SIG-M5 treated with dmso at 0.1 percent for 504 hours (cell line): ENCODE data around the gene SP100.
A peak's percentile ranks its signal among the peaks of the same experiment; 100 is the strongest.

Experiments used
- DNase-seq: peaks from one replicate; lab custom pipeline; 2025; ENCODE audit not compliant: unreplicated experiment; lab: John Stamatoyannopoulos, UW

SP100 gene

DNA sequence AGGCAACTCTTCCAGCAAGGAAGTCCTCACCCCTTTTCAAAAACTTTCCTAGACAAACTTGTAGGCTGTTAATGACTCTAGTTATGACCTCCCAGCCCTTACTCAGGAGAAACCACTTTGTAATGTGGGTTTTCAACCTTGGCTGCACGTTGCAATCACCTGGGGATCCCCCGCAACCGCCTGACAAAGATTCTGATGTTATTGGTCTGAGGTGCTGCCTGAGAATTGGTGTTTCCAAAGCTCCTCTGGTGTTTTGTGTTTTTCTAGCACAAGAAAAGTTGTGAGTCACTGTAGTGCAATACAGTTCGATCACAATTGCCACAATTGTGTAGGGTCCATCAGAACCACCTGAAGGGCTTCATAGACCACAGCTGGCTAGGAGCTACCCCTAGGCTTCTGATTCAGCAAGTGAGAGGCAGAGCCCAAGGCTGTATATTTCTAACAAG is 121.6 kb downstream of the SP100 start:
- DNase-seq = no peak

DNA sequence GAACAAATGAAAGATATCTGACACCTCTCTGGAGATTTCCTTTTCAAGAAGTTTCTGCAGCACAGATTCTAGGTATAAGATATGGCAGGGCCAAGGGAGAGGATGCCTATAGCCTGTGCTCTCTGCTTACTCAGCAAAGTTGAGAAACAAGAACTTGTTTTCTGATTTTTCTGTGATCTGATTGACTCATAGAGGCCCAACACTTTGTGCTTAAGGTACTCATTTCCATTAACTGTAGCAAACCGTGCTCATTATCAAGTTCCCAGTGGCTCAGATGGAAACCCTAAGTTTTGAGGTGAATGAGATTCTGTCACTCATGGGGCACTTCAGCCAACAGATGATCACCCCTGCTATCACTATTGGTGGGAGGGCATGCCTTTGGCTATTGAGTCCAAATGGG is 124.3 kb downstream of the SP100 start:
- DNase-seq = no peak

DNA sequence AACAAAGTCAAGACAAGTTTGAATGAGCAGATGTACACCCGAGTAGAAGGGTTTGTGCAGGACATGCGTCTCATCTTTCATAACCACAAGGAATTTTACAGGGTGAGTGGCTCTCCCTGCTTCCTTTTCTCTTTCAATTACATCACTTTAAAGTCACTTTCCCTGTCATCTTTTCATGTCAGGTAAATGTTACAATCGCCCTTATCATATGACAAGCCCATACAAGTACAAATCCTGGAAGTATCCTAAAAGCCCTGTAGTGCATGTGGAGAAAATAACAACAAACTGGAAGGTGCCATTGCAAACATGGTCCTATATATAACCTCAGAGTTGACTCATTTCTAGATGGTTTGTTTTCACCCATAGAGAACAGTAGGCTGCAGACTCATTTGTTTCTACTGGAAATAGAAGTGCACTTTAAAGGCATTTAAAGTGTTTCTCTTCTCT is 126.0 kb downstream of the SP100 start:
- DNase-seq = no peak

DNA sequence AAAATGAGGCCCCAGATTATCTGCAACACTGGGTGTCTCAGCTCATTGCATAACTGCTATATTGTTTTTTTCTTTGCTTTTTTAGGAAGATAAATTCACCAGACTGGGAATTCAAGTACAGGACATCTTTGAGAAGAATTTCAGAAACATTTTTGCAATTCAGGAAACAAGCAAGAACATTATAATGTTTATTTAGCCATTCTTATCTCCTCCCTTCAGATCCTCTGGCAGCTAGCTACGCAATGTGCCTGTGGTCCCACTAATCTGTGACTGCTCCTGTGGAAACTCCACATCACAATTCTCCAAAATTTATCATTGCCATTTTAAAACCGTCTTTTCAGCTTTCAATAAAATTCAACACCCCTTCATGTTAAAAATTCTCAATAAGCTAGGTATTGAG is 126.8 kb downstream of the SP100 start:
- DNase-seq = no peak

DNA sequence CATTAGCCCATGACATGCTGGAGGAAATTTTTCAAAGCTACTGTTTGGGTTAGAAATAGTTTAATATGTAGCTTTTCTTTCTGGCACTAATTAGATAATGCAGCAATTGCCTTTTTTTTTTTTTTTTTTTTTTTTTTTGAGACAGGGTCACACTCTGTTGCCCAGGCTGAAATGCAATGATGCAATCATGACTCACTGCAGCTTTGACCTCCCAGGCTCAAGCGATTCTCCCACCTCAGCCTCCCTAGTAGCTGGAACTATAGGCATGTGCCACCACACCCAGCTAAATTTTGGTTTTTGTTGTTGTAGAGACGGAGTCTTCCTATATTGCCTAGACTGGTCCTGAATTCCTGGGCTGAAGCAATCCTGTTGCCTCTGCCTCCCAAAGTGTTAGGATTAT is 136.2 kb downstream of the SP100 start:
- DNase-seq = no peak

DNA sequence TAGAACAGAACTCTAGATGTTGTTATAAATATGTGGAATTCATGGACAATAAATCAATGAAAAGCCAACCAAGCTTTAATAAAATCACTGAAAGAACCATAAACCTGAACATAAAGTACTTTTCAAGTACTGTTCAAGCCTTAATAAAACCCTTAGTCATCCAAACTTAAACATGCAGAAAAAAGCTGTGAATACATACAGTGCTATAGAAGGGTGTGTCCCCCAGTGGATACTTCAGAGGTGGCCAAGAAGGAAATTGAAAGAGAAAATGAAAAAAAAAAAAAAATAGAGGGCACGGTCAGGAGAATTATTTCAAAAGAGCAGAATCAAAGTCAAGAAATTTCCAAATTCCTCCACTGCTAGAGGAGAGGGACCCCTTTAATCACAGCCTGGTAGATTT is 141.1 kb downstream of the SP100 start:
- no peak for DNase-seq

DNA sequence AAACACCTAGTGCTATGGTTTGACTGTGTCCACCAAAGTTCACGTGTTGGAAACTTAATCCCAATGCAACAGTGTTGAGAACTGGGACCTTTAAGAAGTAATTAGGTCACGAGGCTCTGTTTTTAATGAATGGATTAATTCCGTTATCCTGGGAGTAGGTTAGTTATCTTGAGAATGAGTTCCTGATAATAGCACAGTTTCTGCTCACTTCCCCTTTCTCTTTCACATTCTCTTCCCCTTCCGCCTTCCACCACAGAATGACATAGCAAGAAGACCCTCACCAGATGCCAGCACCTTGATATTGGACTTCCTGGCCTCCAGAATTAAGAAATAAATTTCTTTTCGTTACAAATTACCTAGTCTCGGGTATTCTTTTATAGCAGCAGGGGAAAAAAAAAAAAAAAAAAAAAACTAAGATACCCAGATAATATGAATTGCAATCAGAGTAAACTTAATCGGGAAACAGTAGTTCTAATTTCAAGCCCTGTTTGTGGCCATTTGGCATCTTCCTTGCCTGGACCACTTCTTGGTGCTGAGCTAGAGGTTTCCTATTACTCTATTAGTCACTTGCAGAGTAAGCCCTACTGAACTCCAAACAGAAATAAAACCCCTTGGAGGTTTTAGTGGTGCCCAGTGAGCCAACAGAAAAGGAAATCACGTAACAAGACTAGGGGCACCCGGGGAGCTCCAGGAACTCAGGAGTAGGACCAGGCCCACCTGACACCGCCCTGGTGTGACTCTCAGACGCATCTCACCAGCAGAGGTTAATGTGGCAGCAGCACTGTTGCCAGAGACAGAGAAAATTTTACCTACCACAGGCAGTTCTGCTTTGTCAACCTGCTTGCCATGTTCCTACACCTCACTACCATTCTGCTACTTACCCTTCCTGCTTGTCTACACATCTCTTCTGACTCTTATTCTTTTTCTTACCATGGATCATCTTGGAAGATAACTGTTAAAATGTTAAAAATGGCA is 149.1 kb downstream of the SP100 start:
- peak; percentile 88 for DNase-seq

DNA sequence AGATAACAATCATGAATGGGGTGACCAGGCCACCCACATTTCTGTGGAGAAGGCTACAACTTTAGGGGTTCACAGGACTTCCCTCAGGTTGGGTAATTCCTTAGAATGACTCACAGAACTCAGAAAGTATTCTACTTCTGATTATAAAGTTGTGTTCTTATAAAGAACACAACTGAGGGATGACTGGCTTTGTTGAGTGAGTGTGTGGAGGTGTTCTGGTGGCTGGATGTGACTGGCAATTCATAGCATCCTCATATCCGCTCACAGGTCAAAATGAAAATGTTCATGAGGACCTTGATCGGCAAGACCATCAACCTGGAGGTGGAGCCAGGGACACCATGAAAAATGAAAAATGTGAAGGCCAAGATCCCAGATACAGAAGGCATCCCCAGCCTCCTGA is 153.3 kb downstream of the SP100 start:
- no peak for DNase-seq

DNA sequence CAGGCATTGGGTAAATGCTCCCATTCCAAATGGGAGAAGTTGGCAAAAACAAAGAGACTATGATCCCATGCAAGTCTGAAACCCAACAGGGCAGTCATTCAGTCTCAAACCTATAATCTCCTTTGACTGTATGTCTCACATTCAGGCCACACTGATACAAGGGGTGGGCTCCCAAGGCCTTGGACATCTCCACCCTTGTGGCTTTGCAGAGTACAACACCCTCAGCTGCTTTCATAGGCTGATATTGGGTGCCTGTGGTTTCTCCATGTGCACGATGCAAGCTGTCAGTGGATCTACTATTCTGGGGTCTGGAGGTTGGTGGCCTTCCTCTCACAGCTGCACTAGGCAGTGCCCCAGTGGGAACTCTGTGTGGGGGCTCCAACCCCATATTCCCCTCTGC is 155.0 kb downstream of the SP100 start:
- no peak for DNase-seq

DNA sequence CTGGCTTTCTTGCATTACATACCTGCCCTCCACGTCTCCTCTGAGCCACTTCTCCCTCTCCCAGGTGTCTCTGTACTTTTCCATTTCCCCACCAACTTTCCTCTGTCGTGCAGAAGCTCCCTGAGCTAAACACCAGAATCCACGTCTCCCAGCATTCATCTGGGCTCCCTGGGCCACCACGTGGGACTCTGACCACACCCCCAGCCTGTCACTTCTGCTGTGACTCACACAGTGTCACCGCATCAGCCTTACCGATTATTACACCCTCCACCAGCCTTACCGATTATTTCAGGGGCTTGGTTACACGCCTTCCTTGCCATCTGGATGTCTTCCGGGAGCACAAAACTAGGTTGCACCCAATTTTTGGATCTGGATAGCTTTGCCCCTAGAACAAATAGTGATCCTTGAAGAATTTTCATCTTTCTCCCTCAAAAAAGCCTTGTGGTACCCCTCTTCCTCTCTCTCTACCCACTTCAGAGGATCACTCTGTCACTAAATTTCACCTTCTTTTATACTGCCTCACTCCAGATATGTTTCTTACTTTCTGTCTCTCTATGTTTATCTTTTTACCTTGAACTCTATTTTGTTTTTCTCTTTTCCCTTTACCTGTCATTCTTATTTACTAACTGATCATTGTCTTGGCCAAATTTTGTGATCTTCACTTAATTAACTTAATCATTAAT is 159.8 kb downstream of the SP100 start:
- DNase-seq = peak; percentile 24

DNA sequence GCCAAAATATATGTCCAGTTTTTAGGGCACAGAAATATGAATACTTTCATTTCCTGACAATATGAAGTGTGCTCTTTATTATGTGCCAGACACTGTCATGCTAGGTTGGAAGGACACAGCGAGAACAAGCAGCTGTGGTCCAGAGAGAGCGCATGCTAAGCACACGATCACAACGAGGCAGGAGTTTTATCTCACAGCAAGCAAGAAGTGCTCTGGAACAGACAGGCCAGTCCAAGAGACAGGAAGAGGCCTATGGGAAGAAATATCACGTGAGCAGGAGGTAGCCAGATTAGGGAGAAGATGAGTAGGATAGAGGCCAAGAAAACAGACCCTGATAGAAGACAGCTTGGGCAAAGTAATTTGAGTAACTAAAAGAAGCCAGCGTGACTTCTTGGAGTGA is 161.1 kb downstream of the SP100 start:
- DNase-seq = no peak

DNA sequence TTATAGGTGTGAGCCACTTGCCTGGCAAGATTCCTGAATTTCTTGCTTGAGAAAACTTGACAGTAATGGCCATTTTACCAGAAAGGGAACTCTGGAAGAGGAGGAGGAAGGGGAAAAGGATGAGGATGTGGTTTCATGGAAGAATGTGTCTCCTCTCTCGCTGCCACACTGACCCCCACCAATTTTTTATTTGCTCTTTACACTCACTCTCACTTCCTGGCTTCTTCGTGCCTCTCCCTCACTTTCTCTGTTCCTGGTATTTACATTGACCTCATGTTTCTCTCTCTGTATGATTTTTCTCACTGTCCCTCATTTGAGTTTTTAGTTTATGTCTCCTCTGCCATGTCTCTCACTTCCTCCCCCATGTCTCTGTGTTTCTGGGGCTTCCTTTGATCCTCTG is 162.1 kb downstream of the SP100 start:
- no peak for DNase-seq

DNA sequence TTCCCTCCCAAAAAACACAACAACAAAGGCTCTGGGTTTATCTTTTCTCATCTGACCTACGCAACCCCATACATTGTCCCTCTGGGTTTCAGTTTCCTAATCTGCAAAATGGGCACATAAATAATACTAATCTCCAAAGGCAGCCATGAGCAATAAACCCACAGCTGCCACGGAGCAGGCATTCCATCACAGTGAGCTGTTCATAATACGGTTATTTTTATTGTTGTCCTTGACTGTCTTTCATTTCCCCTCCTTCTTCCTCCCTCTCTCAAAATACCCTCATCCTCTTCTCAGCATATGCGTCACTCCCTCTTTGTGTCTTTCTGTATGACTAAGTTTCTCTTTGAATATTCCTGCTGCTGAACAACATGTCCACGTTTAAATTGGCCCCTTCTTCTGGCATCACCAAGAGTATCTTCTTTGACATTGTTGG is 166.9 kb downstream of the SP100 start:
- DNase-seq = peak; percentile 44

DNA sequence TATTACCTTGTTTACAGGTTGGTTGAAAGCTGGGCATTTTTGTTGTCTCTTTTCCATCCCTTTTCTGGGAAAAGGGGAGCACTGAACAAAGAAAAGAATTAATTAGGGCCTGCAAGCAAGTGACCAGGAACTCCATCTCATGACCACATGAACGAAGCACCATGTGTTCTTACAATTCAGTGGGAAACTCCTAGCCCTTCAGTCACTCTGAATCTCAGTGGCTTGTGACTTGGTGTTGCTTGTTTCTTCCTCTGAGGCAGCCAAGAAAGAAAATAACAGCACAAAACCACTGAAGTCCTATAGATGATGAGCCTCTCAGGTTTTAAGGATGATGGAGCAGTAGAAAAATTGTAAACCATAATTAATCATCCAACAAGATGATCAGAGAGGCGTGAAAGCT is 167.6 kb downstream of the SP100 start:
- no peak for DNase-seq

DNA sequence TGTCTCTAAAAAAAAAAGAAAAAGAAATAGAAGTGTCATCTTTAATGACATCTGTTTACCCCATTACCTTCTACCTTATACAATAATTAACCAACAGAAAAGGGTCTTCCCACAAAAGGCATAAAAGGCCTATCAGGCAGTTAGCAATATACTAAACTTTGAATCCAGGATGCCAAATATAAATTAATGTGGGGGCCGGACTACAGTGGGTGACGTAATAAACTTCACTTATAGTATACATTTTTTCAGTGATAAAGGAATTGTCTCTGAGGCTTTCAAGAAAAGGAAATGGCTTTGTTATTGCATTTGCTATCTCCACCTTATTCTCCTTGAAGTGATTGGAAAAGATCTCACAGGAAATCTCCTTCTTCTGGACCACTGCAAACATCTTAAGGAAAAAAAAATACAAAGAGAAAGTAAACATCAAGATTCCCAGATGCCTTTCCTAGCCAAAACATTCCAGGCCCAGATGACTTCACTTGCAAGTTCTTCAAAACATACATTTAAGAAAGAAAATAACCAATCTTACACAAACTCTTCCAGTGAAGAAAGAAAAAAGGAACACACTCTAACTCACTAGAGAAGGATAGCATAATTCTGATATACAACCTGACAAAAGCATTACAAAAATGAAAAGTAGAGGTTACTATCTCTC is 170.5 kb downstream of the SP100 start:
- no peak for DNase-seq

DNA sequence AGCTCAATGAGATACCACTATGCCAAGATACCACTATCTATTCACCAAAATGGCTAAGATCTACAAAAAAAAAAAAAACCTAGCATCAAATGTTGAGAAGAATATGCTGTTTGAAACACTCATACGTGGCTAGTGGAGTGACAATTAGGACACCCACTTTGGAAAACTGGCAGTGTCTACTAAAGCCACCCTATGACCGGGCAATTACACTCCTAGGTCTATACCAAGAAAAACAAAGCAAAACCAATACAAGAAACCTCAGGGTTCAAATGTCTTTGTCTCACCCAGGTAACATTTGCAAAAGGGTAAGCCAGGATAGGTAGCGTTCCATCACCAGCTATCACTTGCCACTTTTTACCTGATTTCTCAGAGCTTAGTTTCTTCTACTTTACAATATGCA is 173.0 kb downstream of the SP100 start:
- DNase-seq = no peak

DNA sequence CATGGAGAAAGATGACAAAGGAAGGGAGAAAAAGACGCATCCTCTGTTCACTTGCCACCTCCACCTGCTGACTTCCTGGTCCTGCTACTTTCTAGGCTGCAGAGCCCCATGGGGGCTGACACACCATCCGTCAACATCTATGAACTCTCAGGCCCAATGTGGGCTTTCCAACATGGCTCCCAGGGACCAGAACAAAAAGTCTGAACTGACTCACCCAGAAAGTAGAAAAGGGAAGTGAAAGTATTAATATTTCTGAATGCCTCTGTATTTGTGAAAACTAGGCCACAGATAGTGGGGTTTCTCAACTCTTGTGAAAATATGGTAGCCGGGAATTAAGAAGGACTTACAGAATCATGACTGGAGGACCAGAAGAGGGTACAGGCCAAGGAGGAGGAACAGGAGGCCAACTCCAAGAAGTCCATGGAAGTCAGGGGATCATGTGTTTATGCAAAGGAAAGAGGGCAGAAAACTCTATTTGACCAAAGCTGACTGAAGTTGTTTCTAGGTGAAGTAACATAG is 173.6 kb downstream of the SP100 start:
- peak; percentile 87 for DNase-seq

DNA sequence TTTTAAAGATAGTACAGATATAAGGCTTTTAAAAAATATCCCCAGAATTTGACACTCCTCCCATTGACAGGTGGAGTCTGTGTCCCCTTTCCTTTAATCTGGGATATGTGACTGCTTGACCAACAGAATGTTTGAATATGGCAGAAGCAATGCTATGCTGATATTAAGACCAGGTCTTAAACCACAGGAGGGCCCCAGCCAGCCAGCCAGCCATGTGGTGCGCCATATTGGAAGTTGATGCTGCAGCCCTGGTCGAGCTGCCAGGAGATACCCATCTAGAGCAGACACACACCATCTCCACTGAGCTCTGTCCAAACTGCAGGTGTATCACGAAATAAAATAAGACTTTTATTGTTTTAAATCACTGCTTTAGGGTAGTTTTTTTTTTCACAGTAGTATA is 174.3 kb downstream of the SP100 start:
- no peak for DNase-seq

DNA sequence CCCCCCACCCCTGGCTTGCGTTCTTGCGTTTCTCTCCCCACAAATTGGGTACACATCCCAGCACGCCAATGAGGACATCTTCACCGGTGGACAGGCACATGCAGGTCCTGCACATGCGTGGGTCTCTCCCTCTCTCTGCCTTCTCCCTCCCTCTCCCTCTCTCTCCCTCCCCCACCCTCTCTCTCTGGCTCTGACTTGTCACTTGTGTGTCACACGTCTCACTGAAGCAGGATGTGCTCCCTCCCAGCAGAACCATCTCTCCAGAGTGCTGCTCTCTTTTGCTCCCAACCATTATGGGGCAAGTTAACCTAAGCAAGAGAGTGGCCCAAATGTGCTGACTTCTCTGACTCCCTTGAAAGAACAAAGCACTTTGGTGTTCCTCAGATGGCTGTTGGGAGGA is 175.8 kb downstream of the SP100 start:
- DNase-seq = no peak

DNA sequence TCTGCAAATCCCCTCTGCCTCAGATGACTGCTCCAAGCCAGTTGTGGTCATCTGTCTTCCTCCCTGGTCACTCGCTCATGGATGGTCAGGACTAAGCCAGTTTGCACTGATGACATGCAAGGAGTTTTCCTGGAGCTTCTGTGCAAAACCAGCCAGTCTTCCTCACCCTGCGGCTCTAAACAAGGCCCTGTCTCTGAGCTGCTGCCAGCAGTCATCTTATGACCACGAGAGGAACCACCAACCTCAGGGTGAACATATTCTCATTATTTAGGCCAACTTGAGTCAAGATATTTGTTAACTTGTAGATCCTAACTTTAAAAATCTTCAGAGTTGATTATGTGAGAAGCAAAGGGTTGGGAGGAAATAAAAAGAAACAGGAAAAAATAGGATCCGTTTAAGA is 176.8 kb downstream of the SP100 start:
- DNase-seq = no peak
